Measurements from ENCODE around the gene C10orf67. TPM values are rescaled to one million over a fixed set of nuclear protein-coding genes. Genes with fewer than 3 reads are reported as not detected.

The C10orf67 gene
- total RNA-seq, 6 experiments from 2014 or later: 0.10 to 0.88 (median 0.33) TPM

DNA sequence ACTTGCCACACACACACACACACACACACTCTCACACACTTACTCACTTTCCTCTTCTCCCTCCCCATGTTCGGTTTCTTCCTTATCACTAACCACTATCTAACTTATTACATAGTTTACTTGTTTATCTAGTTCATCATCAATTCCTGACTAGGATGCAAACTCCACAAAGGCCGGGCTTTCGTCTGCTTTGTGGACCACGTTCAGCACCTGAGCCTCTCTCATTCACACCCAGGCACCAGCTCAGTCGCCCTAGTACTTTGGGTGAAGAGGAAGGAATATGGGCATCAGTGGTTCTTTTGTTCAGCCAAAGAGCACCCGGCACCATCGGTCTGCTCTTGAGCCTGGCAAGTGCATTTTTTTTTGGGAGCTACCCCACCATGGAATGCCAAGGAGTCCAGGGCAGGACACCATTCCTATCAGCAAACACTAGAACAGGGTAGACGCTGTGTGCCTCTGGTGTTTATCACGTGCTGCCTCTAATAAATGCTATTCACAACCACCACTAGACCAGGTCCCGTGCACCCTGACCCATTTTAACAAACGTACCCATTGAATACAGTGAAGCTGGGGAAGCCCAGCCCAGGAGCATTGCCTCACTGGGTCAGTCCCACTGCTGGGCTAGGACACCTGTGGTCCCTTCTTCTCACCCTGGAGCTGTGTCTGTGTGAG, 2.2 kb downstream of the C10orf67 start:
- H3K4me1 Mint-ChIP-seq (ENCODE audit: low read depth): peaks cover 80% of the 10 kb centered on the region
- no peaks in the 10 kb centered on the region for H3K36me3 Mint-ChIP-seq (ENCODE audit: low read depth)
- TF ChIP-seq CTCF (IDR thresholded peaks at IDR 0.05): no peak
- no peaks in the 10 kb centered on the region for H3K9me3 Mint-ChIP-seq
- H3K27me3 Mint-ChIP-seq (ENCODE audit: insufficient read depth): peaks cover 1% of the 10 kb centered on the region; the same call in 1 of the 2 replicates
- DNase-seq: no peak
- no peak overlapping the region; the same call in 1 of the 2 replicates for H3K27ac Mint-ChIP-seq
- no peak overlapping the region for H3K4me3 Mint-ChIP-seq

DNA sequence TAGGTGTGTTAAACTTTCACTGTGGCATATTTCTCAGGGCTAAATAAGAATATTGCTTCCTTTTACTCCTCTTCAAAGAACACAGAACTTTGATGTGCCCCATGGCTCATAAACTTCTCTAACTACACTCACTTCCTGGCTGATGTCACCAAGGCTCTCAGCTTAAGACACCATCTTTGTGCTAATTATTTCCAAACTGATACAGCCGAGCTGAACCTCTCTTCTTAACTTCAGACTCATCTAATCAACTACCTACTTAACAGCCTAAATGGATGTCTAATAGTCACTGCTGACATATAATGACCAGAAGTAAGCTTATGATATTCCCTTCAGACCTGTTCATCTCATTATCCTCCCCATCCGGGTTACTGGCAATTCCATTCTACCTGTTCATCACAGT, 3.6 kb downstream of the C10orf67 start:
- Mint-ChIP-seq H3K27ac (peak overlapping the region; percentile 44), H3K4me1 (ENCODE audit: low read depth) (peaks cover 76% of the 10 kb centered on the region), H3K4me3 (no peak overlapping the region), H3K9me3 (no peaks in the 10 kb centered on the region), H3K27me3 (ENCODE audit: insufficient read depth) (peaks cover 1% of the 10 kb centered on the region; the same call in 1 of the 2 replicates), H3K36me3 (ENCODE audit: low read depth) (no peaks in the 10 kb centered on the region)
- peak; percentile 41 for DNase-seq
- TF ChIP-seq CTCF (IDR thresholded peaks at IDR 0.05): no peak

GRCh38 chr10:23340354-23340753, 4.2 kb downstream of the C10orf67 start:
- no peak overlapping the region for H3K4me3 Mint-ChIP-seq
- no peaks in the 10 kb centered on the region for H3K36me3 Mint-ChIP-seq (ENCODE audit: low read depth)
- H3K4me1 Mint-ChIP-seq (ENCODE audit: low read depth): peaks cover 70% of the 10 kb centered on the region
- no peaks in the 10 kb centered on the region for H3K9me3 Mint-ChIP-seq
- no peak for TF ChIP-seq CTCF (IDR thresholded peaks at IDR 0.05)
- H3K27ac Mint-ChIP-seq: peak overlapping the region; percentile 57; the same call in 1 of the 2 replicates
- DNase-seq: no peak
- peaks cover 1% of the 10 kb centered on the region; the same call in 1 of the 2 replicates for H3K27me3 Mint-ChIP-seq (ENCODE audit: insufficient read depth)

GRCh38 chr10:23338886-23339285, 5.7 kb downstream of the C10orf67 start:
- TF ChIP-seq CTCF (IDR thresholded peaks at IDR 0.05): 0 out of 2 replicates have a peak, but pooled peaks have one; percentile 10
- peak overlapping the region; percentile 4; the same call in 1 of the 2 replicates for H3K4me3 Mint-ChIP-seq
- H3K27me3 Mint-ChIP-seq (ENCODE audit: insufficient read depth): peaks cover 1% of the 10 kb centered on the region; the same call in 1 of the 2 replicates
- DNase-seq: peak; percentile 52
- H3K4me1 Mint-ChIP-seq (ENCODE audit: low read depth): peaks cover 61% of the 10 kb centered on the region
- peak overlapping the region; percentile 75 for H3K27ac Mint-ChIP-seq
- H3K9me3 Mint-ChIP-seq: no peaks in the 10 kb centered on the region
- H3K36me3 Mint-ChIP-seq (ENCODE audit: low read depth): no peaks in the 10 kb centered on the region

DNA sequence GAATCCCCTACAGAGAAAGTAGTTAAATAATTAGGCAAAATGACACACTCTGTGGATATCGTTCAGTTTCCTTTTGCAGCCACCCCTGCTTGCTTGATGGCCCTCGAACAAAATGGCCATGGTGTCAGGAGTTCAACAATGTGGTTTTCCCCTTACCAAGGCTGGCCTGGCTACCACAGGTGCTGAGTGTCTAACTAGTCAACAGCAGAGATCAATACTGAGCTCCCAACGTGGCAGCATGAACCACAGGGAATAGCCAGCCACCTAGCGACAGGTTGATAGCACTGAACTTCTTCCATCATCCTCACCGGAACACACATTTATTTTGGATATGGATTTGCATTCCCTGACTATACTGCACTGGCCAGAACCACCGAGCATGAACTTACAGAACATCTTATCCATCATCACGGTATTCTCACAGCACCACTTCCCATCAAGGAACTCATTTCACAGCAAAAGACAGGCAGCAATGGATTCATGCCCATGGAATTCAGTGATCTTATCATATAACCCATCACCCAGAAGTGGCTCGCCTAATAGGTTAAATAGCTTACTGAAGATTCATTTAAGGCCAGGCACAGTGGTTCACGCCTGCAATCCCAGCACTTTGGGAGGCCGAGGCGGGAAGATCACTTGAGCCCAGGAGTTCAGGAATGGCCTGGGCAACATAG, 6.3 kb downstream of the C10orf67 start:
- H3K9me3 Mint-ChIP-seq: no peaks in the 10 kb centered on the region
- no peak overlapping the region for H3K4me3 Mint-ChIP-seq
- peaks cover 58% of the 10 kb centered on the region for H3K4me1 Mint-ChIP-seq (ENCODE audit: low read depth)
- no peak for TF ChIP-seq CTCF (IDR thresholded peaks at IDR 0.05)
- H3K27me3 Mint-ChIP-seq (ENCODE audit: insufficient read depth): peaks cover 1% of the 10 kb centered on the region; the same call in 1 of the 2 replicates
- DNase-seq: peak; percentile 82
- H3K36me3 Mint-ChIP-seq (ENCODE audit: low read depth): no peaks in the 10 kb centered on the region
- peak overlapping the region; percentile 10; the same call in 1 of the 2 replicates for H3K27ac Mint-ChIP-seq
